Nephron (organoid): Measurements from ENCODE around the gene TELO2.

ENCODE experiments used
- H3K27ac Mint-ChIP-seq, 3 experiments: 2 replicates each; pipeline ENCODE4 v1.8.0; 2020; ENCODE audit warnings: mixed read lengths in 3 of 3, mild to moderate bottlenecking in 2 of 3, moderate library complexity in 1 of 3
- H3K27me3 Mint-ChIP-seq: 2 replicates; pipeline ENCODE4 v1.8.0; 2021; ENCODE audit warnings: low read depth, mild to moderate bottlenecking, moderate library complexity, mixed read lengths
- H3K36me3 Mint-ChIP-seq: 2 replicates; pipeline ENCODE4 v1.8.0; 2020; ENCODE audit warnings: low read depth, mixed read lengths
- H3K4me1 Mint-ChIP-seq: 2 replicates; pipeline ENCODE4 v1.8.0; 2020; ENCODE audit warnings: mixed read lengths
- H3K4me3 Mint-ChIP-seq, 3 experiments: 2 replicates each; pipeline ENCODE4 v1.8.0; 2020; ENCODE audit warnings: mild to moderate bottlenecking in 3 of 3, mixed read lengths in 3 of 3, moderate library complexity in 2 of 3
- H3K9me3 Mint-ChIP-seq: 2 replicates; pipeline ENCODE4 v1.8.0; 2020; ENCODE audit warnings: mixed read lengths
- TF ChIP-seq, protein P1 (sequence below), 3 experiments: fragments of 200-600 bp; sonication (generic); IDR thresholded peaks; one replicate each; pipeline ENCODE4 v1.5.0; 2021; ENCODE audit warnings: antibody characterized with exemption in 3 of 3; ENCODE audit not compliant: unreplicated experiment in 3 of 3

Gene TELO2

DNA sequence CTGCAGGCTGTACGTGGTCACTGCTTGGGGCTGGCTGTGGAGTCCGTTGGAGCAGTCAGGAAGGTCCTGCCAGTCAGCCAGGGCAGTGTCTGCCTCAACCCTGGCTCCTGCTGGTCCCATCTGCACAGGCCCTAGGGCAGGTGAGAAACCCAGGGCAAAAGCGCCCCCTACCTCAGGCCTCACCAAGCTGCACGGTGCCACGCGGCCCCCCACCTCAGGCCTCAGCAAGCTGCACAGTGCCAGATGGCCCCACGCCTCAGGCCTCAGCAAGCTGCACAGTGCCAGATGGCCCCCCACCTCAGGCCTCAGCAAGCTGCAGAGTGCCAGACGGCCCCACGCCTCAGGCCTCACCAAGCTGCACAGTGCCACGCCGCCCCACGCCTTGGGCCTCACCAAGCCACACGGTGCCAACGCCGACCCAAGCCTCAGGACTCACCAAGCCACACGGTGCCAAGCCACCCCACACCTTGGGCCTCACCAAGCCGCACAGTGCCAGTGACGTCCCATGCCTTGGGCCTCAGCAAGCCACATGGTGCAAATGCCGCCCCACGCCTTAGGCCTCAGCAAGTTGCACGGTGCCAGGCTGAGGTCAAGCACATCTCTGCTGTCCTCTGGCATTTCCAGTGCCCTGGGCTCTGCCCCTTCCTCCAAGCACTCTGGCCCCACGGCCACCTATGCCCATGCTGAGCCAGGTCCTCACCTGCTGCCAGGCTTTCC lies 45.8 kb downstream of the TELO2 start:
- Mint-ChIP-seq H3K4me3 (peak overlapping the region in 1 of 3 experiments; percentile 53), H3K27me3 (no peaks in the 10 kb centered on the region), H3K27ac (peak overlapping the region in 1 of 3 experiments; percentile 60), H3K36me3 (peaks cover 20% of the 10 kb centered on the region), H3K4me1 (peaks cover 44% of the 10 kb centered on the region), H3K9me3 (no peaks in the 10 kb centered on the region)
- TF ChIP-seq, protein P1, sequence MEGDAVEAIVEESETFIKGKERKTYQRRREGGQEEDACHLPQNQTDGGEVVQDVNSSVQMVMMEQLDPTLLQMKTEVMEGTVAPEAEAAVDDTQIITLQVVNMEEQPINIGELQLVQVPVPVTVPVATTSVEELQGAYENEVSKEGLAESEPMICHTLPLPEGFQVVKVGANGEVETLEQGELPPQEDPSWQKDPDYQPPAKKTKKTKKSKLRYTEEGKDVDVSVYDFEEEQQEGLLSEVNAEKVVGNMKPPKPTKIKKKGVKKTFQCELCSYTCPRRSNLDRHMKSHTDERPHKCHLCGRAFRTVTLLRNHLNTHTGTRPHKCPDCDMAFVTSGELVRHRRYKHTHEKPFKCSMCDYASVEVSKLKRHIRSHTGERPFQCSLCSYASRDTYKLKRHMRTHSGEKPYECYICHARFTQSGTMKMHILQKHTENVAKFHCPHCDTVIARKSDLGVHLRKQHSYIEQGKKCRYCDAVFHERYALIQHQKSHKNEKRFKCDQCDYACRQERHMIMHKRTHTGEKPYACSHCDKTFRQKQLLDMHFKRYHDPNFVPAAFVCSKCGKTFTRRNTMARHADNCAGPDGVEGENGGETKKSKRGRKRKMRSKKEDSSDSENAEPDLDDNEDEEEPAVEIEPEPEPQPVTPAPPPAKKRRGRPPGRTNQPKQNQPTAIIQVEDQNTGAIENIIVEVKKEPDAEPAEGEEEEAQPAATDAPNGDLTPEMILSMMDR (IDR thresholded peaks at IDR 0.05; ENCODE audit: unreplicated experiment in 3 of 3), result no peak

DNA sequence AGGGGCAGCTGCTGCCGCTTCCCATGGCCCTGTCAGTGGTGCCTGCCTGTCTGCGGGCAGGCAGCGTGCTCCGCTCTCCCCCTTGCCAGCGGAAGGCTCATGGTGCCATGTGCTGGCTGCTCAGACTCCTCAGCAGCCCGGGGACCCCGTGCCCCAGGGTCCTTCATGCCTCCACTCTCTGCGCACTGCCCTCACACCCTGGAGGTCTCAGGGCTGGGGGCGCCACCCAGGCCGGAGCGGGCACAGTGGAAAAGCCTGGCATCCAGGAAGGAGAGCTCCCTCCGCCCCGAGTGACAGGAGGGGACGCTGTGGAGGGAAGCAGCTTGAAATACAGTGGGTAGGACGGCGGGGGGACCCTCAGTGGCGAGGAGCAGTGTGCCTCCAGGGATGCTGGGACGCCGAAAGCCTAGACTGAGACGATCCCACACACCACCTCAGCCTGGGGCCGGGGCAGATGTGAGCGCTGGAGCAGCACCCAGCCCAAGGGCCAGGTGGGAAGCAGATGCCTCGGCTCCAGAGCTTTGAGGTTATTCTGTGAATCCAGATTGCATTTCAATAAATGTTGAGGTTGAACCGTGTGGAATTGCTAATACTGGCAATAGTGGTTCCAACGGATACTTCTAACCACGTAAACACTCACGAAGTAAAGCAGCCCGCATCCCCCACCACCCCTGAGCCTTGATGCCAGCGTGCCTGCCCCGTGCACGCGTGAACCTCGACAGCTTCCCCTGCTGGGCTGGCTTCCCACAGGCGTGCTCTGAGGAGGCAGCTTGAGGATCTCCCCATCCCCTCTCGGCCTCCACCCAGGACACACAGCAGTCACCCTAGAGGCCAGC lies 46.8 kb downstream of the TELO2 start:
- peaks cover 17% of the 10 kb centered on the region for H3K36me3 Mint-ChIP-seq
- H3K9me3 Mint-ChIP-seq, result no peaks in the 10 kb centered on the region
- TF ChIP-seq, protein P1 (IDR thresholded peaks at IDR 0.05; ENCODE audit: unreplicated experiment in 3 of 3), result no peak
- no peaks in the 10 kb centered on the region for H3K27me3 Mint-ChIP-seq
- H3K27ac Mint-ChIP-seq, result no peak overlapping the region
- H3K4me3 Mint-ChIP-seq, result no peak overlapping the region
- H3K4me1 Mint-ChIP-seq, result peaks cover 41% of the 10 kb centered on the region

DNA sequence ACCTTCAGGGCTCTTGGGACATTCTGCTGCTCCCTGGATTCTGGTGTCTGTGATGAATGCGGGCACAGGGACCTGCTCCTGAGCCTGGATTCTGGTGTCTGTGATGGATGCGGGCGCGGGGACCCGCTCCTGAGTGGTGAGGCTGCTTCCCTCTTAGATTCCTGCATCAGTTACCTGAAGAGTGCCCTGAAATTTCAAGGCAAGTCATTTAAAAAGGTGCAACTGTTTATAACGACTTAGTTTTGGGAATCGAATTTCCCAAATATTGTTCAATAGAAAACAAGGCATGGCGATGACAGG lies 47.3 kb downstream of the TELO2 start:
- H3K4me3 Mint-ChIP-seq, result peak overlapping the region in 1 of 3 experiments; percentile 34
- peaks cover 15% of the 10 kb centered on the region for H3K36me3 Mint-ChIP-seq
- no peaks in the 10 kb centered on the region for H3K27me3 Mint-ChIP-seq
- H3K27ac Mint-ChIP-seq, result peak overlapping the region in 1 of 3 experiments; percentile 37
- H3K9me3 Mint-ChIP-seq, result no peaks in the 10 kb centered on the region
- TF ChIP-seq, protein P1 (IDR thresholded peaks at IDR 0.05; ENCODE audit: unreplicated experiment in 3 of 3), result no peak
- peaks cover 41% of the 10 kb centered on the region for H3K4me1 Mint-ChIP-seq

DNA sequence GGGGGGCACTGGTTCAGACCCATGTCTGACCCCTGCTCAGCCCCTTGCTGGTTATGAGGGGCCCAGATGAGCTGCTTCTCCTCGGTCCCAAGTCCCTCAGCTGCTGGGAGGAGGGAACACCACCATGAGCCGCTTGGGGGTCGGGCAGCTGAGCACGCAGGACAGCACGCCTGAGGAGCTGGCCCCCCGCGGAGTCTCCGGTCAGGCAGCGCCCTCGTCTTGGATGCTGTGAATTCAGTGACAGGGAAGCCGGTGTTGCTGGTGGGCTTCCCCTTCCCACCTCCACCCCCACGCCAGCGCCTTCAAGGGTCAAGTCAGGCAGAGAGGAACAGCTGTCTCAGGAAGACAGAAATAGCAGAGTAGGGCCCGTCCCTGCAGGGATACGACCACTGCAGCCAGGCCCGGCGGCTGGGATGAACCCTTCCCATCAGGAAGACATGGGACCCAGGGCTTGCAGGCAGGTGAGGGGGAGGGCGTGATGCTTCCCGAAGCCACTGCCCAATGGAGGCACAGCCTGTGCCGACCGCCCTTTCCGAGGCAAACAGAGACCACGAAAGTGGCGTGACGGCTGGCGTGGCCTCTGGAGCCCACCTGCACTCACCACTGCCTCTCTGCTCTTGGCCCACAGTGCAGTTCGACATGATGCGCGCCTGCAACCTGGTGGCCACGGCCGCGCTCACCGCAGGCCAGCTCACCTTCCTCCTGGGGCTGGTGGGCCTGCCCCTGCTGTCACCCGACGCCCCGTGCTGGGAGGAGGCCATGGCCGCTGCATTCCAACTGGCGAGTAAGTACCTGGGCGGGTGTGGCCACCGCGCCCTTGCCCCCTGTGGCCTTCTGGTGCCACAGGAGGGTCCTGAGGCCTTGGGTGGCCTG lies 48.4 kb downstream of the TELO2 start:
- Mint-ChIP-seq H3K36me3 (peaks cover 15% of the 10 kb centered on the region), H3K27me3 (no peaks in the 10 kb centered on the region), H3K4me3 (peak overlapping the region in 1 of 3 experiments; percentile 30), H3K4me1 (peaks cover 47% of the 10 kb centered on the region), H3K9me3 (no peaks in the 10 kb centered on the region), H3K27ac (peak overlapping the region in 1 of 3 experiments; percentile 22)
- TF ChIP-seq, protein P1 (IDR thresholded peaks at IDR 0.05; ENCODE audit: unreplicated experiment in 3 of 3), result no peak

DNA sequence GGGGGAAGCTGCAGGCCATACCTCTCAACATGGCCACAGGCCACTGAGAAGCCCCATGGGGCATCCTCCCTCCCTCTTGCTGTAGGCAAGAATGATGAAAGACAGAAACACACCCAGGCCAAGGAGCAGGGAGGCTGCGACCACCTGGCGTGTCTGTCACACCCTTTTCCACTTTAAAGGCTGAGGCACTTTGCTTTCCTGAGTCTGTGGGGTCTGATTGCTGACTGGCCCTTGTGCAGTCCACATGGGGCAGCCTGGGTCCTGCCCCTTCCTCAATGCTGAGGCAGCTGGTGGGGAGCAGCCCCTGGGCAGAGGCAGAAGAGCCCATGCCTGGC lies 49.0 kb downstream of the TELO2 start:
- TF ChIP-seq, protein P1 (IDR thresholded peaks at IDR 0.05; ENCODE audit: unreplicated experiment in 3 of 3), result no peak
- no peaks in the 10 kb centered on the region for H3K9me3 Mint-ChIP-seq
- peak overlapping the region in 1 of 3 experiments; percentile 60 for H3K27ac Mint-ChIP-seq
- peaks cover 48% of the 10 kb centered on the region for H3K4me1 Mint-ChIP-seq
- no peaks in the 10 kb centered on the region for H3K27me3 Mint-ChIP-seq
- peaks cover 15% of the 10 kb centered on the region for H3K36me3 Mint-ChIP-seq
- no peak overlapping the region for H3K4me3 Mint-ChIP-seq
